GM12878 (cell line): Measurements from ENCODE around the gene CNTNAP5. TPM values are rescaled to one million over a fixed set of nuclear protein-coding genes. Genes with fewer than 3 reads are reported as not detected.

Source experiments
- ATAC-seq: fragments of 200-7000 bp; cut with Tn5 transposase; 3 replicates; pipeline ENCODE4 v1.9.1; 2020; ENCODE audit warnings: mild to moderate bottlenecking, moderate library complexity
- BruUV-seq: library from RNA; stranded (reverse); fragments of 400-500 nt; replicated peaks from 2 replicates; lab custom pipeline; 2021; lab: Mats Ljungman, UMichigan
- CTCF ChIA-PET: fragments of 300-600 bp; sonication (Branson Sonifier 250); formaldehyde crosslinking; extraction: SDS; loops from one replicate; lab custom pipeline; 2021; ENCODE audit warnings: inconsistent platforms; lab: Yijun Ruan, JAX
- POLR2A ChIA-PET: fragments of 350-600 bp; formaldehyde crosslinking; extraction: SDS; loops from one replicate; lab custom pipeline; 2021; ENCODE audit warnings: inconsistent platforms; lab: Charles Lee
- RAD21 ChIA-PET: fragments of 300-600 bp; sonication (Branson Sonifier 250); formaldehyde crosslinking; loops from one replicate; lab custom pipeline; 2023; ENCODE audit warnings: antibody characterized with exemption; ENCODE audit not compliant: unreplicated experiment; lab: Charles Lee
- SMC1A ChIA-PET: fragments of 300-600 bp; sonication (Branson Sonifier 250); formaldehyde crosslinking; loops from one replicate; lab custom pipeline; 2023; ENCODE audit not compliant: unreplicated experiment, uncharacterized antibody; lab: Charles Lee
- DNase-seq: peaks from one replicate; pipeline ENCODE4 v3.0.0-alpha.2; 2011; ENCODE audit warnings: low read depth, low spot score
- FAIRE-seq: peaks from 3 replicates; lab custom pipeline; 2011; peaks lifted over from hg19 to GRCh38; lab: Jason Lieb, UNC
- H2AFZ ChIP-seq: 2 replicates; pipeline ENCODE4 v1.6.0; 2011; ENCODE audit warnings: low read depth, low read length, control low read depth; ENCODE audit not compliant: control insufficient read depth
- H3K27ac ChIP-seq: 2 replicates; pipeline ENCODE4 v1.5.1; 2011; ENCODE audit warnings: control low read depth; ENCODE audit not compliant: control insufficient read depth, insufficient read depth
- H3K27me3 ChIP-seq, 2 experiments: replicated peaks in 1 of 2; 2 replicates each; pipeline versions ENCODE4 v1.6.0 to v1.6.1; 2011; ENCODE audit warnings: low read length in 1 of 2; ENCODE audit not compliant: control insufficient read depth in 2 of 2, insufficient read depth in 2 of 2
- H3K36me3 ChIP-seq, 2 experiments: 2 replicates each; pipeline ENCODE4 v1.5.1; 2011; ENCODE audit warnings: low read length in 1 of 2; ENCODE audit not compliant: control insufficient read depth in 2 of 2, insufficient read depth in 2 of 2
- H3K4me1 ChIP-seq: 2 replicates; pipeline ENCODE4 v1.6.1; 2011; ENCODE audit warnings: mild to moderate bottlenecking, low read length, moderate library complexity, mixed read lengths; ENCODE audit not compliant: control insufficient read depth, insufficient read depth
- H3K4me2 ChIP-seq: 2 replicates; pipeline ENCODE4 v1.6.0; 2011; ENCODE audit warnings: control low read depth; ENCODE audit not compliant: control insufficient read depth, insufficient read depth
- H3K4me3 ChIP-seq: fragments of 200-600 bp; sonication (generic); 2 replicates; pipeline ENCODE4 v1.5.1; 2016
- H3K79me2 ChIP-seq: 2 replicates; pipeline ENCODE4 v1.6.0; 2011; ENCODE audit warnings: low read length; ENCODE audit not compliant: control insufficient read depth, insufficient read depth
- H3K9ac ChIP-seq: 2 replicates; pipeline ENCODE4 v1.8.0; 2011; ENCODE audit warnings: low read length, control low read depth, mixed read lengths; ENCODE audit not compliant: control insufficient read depth, insufficient read depth
- H3K9me3 ChIP-seq: replicated peaks from 3 replicates; pipeline ENCODE4 v1.5.1; 2011; ENCODE audit warnings: mild to moderate bottlenecking, low read length; ENCODE audit not compliant: control insufficient read depth, insufficient read depth
- H4K20me1 ChIP-seq: 2 replicates; pipeline ENCODE4 v1.6.0; 2011; ENCODE audit not compliant: control insufficient read depth, insufficient read depth
- BMI1 ChIP-seq: fragments of 450-650 bp; IDR thresholded peaks from 2 replicates; pipeline ENCODE4 v1.6.1; 2016; ENCODE audit warnings: mild to moderate bottlenecking, moderate library complexity, borderline replicate concordance
- CEBPB ChIP-seq, 2 experiments: fragments of 150-350 bp in 1 of 2; IDR thresholded peaks; 2 replicates each; pipeline ENCODE4 v1.6.1; 2012 to 2014; ENCODE audit warnings: low read depth in 2 of 2, low read length in 2 of 2, borderline replicate concordance in 1 of 2, inconsistent platforms in 1 of 2
- ETV6 ChIP-seq, 2 experiments: fragments of 450-650 bp in 1 of 2; IDR thresholded peaks in 1 of 2; conservative IDR thresholded peaks in 1 of 2; 2 replicates each; pipeline ENCODE4 v1.6.1; 2014; ENCODE audit warnings: antibody characterized with exemption in 1 of 2, borderline replicate concordance in 1 of 2, low read depth in 1 of 2, mild to moderate bottlenecking in 1 of 2, moderate library complexity in 1 of 2
- FOS ChIP-seq: IDR thresholded peaks from 3 replicates; pipeline ENCODE4 v1.6.1; 2011; ENCODE audit warnings: borderline replicate concordance; ENCODE audit not compliant: insufficient read length; ENCODE audit errors: extremely low read depth
- IKZF1 ChIP-seq: fragments of 450-650 bp; conservative IDR thresholded peaks from 2 replicates; pipeline ENCODE4 v1.6.1; 2017; ENCODE audit warnings: antibody characterized with exemption, mild to moderate bottlenecking
- KDM1A ChIP-seq: fragments of 200-600 bp; sonication (generic); IDR thresholded peaks from 2 replicates; pipeline ENCODE4 v1.6.1; 2016; ENCODE audit warnings: borderline replicate concordance
- KLF5 ChIP-seq: fragments of 450-650 bp; IDR thresholded peaks from 2 replicates; pipeline ENCODE4 v1.6.1; 2014; ENCODE audit warnings: mild to moderate bottlenecking; ENCODE audit not compliant: partially characterized antibody
- LARP7 ChIP-seq: fragments of 450-650 bp; IDR thresholded peaks from 2 replicates; pipeline ENCODE4 v1.6.1; 2017; ENCODE audit warnings: mild to moderate bottlenecking
- MLLT1 ChIP-seq: fragments of 450-650 bp; IDR thresholded peaks from 2 replicates; pipeline ENCODE4 v1.6.1; 2016; ENCODE audit warnings: mild to moderate bottlenecking
- MYB ChIP-seq: fragments of 150-350 bp; IDR thresholded peaks from 2 replicates; pipeline ENCODE4 v1.6.1; 2014; ENCODE audit warnings: mild to moderate bottlenecking, low read depth, low read length, borderline replicate concordance
- NFYA ChIP-seq: IDR thresholded peaks from 2 replicates; pipeline ENCODE4 v1.6.1; 2011; ENCODE audit warnings: low read depth, mild to moderate bottlenecking, low read length, improper control_type of control experiment, borderline replicate concordance
- POLR2AphosphoS5 ChIP-seq: IDR thresholded peaks from 2 replicates; pipeline ENCODE4 v1.6.1; 2011; ENCODE audit warnings: mild to moderate bottlenecking, low read length, inconsistent platforms
- SMAD1 ChIP-seq: fragments of 450-650 bp; IDR thresholded peaks from 2 replicates; pipeline ENCODE4 v1.6.1; 2018; ENCODE audit warnings: mild to moderate bottlenecking, low read depth; ENCODE audit not compliant: partially characterized antibody
- SPI1 ChIP-seq: IDR thresholded peaks from 2 replicates; pipeline ENCODE4 v1.6.1; 2011; ENCODE audit warnings: low read depth, mild to moderate bottlenecking, low read length, moderate library complexity, borderline replicate concordance; ENCODE audit not compliant: insufficient read depth
- STAT3 ChIP-seq: IDR thresholded peaks from 2 replicates; pipeline ENCODE4 v1.6.1; 2011; ENCODE audit warnings: low read depth, low read length, improper control_type of control experiment
- SUPT20H ChIP-seq: IDR thresholded peaks from 2 replicates; pipeline ENCODE4 v1.6.1; 2011; ENCODE audit warnings: low read depth, mild to moderate bottlenecking, low read length, moderate library complexity, borderline replicate concordance; ENCODE audit not compliant: control insufficient read depth
- USF2 ChIP-seq: IDR thresholded peaks from 2 replicates; pipeline ENCODE4 v1.6.1; 2011; ENCODE audit warnings: low read depth, low read length, improper control_type of control experiment, borderline replicate concordance
- ZNF24 ChIP-seq: fragments of 450-650 bp; IDR thresholded peaks from 2 replicates; pipeline ENCODE4 v1.6.1; 2017; ENCODE audit warnings: antibody characterized with exemption, mild to moderate bottlenecking
- WGBS: methylation state at CpG from one replicate; pipeline ENCODE4 v1.1.6; 2016; ENCODE audit warnings: low lambda C conversion rate; ENCODE audit not compliant: insufficient replicate concordance, insufficient coverage; ENCODE audit errors: missing lambda C conversion rate; 5-methylcytosine and 5-hydroxymethylcytosine counted together
- in situ Hi-C: fragments of 300-500 bp; cut with MboI; formaldehyde crosslinking; loops from 9 replicates; pipeline ENCODE4 v1.14.3; 2018; ENCODE audit warnings: mixed read lengths
- intact Hi-C: fragments of 100-400 bp; cut with micrococcal nuclease; formaldehyde crosslinking; loops from one replicate; pipeline ENCODE4 v1.14.2; 2022; ENCODE audit not compliant: unreplicated experiment
- polyA plus RNA-seq, 11 experiments: library from polyadenylated mRNA; depleted of rRNA in 4 of 11; unstranded in 6 of 11; stranded (reverse) in 5 of 11; fragments of >200 nt; fragmentation: Nextera tagmentation in 4 of 11; fragmentation: Illumina TruSeq in 1 of 11; extraction: Ambion mirVana in 4 of 11; extraction: Trizol in 1 of 11; gene quantifications; 1 replicate in 1 of 11; 2 replicates in 10 of 11; pipeline versions ENCODE4 v1.2.1 to v1.2.3, GENCODE V29; 2011 to 2016; ENCODE audit warnings: inconsistent platforms in 2 of 11, missing spikeins in 2 of 11, low read depth in 1 of 11
- total RNA-seq, 4 experiments: library from RNA; depleted of rRNA in 3 of 4; stranded (reverse); fragments of >200 nt in 3 of 4; fragmentation: Illumina TruSeq in 1 of 4; extraction: Trizol in 1 of 4; gene quantifications; 2 replicates each; pipeline versions ENCODE4 v1.2.1 to v1.2.3, GENCODE V29; 2013 to 2021
- TF ChIP-seq, protein P1 (sequence below): fragments of 450-650 bp; IDR thresholded peaks from 2 replicates; pipeline ENCODE4 v1.6.1; 2014; ENCODE audit warnings: mild to moderate bottlenecking
- TF ChIP-seq, protein P2 (sequence below): IDR thresholded peaks from 2 replicates; pipeline ENCODE4 v1.6.1; 2011; ENCODE audit warnings: borderline replicate concordance, low read depth, mild to moderate bottlenecking, moderate library complexity, mixed read lengths, low read length; ENCODE audit not compliant: insufficient read depth; ENCODE audit errors: extremely low read length

Gene CNTNAP5
- total and polyA plus RNA-seq, 10 of the 15 experiments (the other 5 are each of a cell fraction or from before 2014, with no cell fraction given) = not detected

DNA sequence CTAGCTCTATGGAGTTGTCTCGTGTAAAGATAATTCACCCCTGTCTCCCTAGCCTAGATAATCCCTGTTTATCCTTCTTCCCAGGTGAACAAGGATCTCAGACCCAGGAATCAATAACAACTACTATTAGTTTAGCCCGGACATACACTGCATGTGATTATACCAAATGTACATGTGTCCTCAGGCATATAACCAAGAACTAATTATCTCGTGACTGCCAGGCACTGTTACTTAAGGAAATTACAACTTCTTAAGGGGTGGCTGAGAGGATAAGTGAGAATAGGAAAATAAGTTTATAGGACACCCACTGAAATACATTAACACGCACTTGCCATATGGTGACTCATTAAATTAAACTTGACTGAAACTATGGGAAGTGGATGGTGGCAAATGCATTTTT lies 126.6 kb downstream of the CNTNAP5 start (continued):
- TF ChIP-seq, protein P1, sequence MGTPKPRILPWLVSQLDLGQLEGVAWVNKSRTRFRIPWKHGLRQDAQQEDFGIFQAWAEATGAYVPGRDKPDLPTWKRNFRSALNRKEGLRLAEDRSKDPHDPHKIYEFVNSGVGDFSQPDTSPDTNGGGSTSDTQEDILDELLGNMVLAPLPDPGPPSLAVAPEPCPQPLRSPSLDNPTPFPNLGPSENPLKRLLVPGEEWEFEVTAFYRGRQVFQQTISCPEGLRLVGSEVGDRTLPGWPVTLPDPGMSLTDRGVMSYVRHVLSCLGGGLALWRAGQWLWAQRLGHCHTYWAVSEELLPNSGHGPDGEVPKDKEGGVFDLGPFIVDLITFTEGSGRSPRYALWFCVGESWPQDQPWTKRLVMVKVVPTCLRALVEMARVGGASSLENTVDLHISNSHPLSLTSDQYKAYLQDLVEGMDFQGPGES = no peak
- TF ChIP-seq KDM1A (no peak), ETV6 (conservative IDR thresholded peaks at IDR 0.05 in 1 of 2, IDR thresholded peaks at IDR 0.05 in 1 of 2; ENCODE audit: borderline replicate concordance in 1 of 2, low read depth in 1 of 2) (no peak)

- intact Hi-C loops = no loop called here
Measured at GRCh38 chr2:124153713-124154112, 128.6 kb downstream of the CNTNAP5 start.

More at GRCh38 chr2:124153713-124154112, 128.6 kb downstream of the CNTNAP5 start:
- no peaks in the 10 kb centered on the region for H3K79me2 ChIP-seq
- no TSS peak for BruUV-seq
- H3K4me1 ChIP-seq = no peaks in the 10 kb centered on the region
- H3K27ac ChIP-seq = no peak overlapping the region
- SMC1A ChIA-PET = no interaction called here
- H3K4me3 ChIP-seq = no peak overlapping the region
- no peak for DNase-seq
- 31% methylated on average over 8 of the region's 8 CpGs for WGBS
- no peak overlapping the region for H2AFZ ChIP-seq
- no peaks in the 10 kb centered on the region for H4K20me1 ChIP-seq
- CTCF ChIA-PET = interaction anchor here (1.2 kb wide), 1 partner anchor 126 kb away, joined by 3 read pairs; no protein-coding TSS in a partner anchor
- H3K27me3 ChIP-seq = no peaks in the 10 kb centered on the region
- RAD21 ChIA-PET = no interaction called here
- POLR2A ChIA-PET = no interaction called here
- ATAC-seq = no peak
- no peak overlapping the region for H3K9ac ChIP-seq
- in situ Hi-C loops = no loop called here
- H3K36me3 ChIP-seq = no peaks in the 10 kb centered on the region
- H3K9me3 ChIP-seq = no peaks in the 10 kb centered on the region
- TF ChIP-seq SUPT20H = no peak
- no peak for TF ChIP-seq USF2
- no peak for TF ChIP-seq SMAD1
- TF ChIP-seq MYB = no peak
- no peak for TF ChIP-seq SPI1
- TF ChIP-seq POLR2AphosphoS5 = no peak
- TF ChIP-seq LARP7 = no peak
- no peak for TF ChIP-seq CEBPB (IDR thresholded peaks at IDR 0.05; ENCODE audit: borderline replicate concordance in 1 of 2, low read depth in 2 of 2, low read length in 2 of 2)
- no peak for TF ChIP-seq NFYA
- TF ChIP-seq KLF5 = no peak
- TF ChIP-seq MLLT1 = no peak
- TF ChIP-seq ZNF24 = no peak
- TF ChIP-seq, protein P2, sequence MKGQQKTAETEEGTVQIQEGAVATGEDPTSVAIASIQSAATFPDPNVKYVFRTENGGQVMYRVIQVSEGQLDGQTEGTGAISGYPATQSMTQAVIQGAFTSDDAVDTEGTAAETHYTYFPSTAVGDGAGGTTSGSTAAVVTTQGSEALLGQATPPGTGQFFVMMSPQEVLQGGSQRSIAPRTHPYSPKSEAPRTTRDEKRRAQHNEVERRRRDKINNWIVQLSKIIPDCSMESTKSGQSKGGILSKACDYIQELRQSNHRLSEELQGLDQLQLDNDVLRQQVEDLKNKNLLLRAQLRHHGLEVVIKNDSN = no peak
- TF ChIP-seq BMI1 = no peak
- TF ChIP-seq IKZF1 = no peak
- no peak for TF ChIP-seq STAT3
- no peak for TF ChIP-seq FOS
- TF ChIP-seq, all 136 proteins: peak for 0
- no peak overlapping the region for H3K4me2 ChIP-seq
- FAIRE-seq = no peak
